Measurements from ENCODE around the gene COG4.
A peak's percentile ranks its signal among the peaks of the same experiment; 100 is the strongest.

COG4 gene

GRCh38 chr16:70510216-70510615 is 13.1 kb downstream of the COG4 start:
- H3K4me1 ChIP-seq, result peaks cover 6% of the 10 kb centered on the region
- no peak for TF ChIP-seq Cebpa-rat (IDR thresholded peaks at IDR 0.05)
- H3K4me2 ChIP-seq, result no peak overlapping the region
- no peaks in the 10 kb centered on the region for H3K27me3 ChIP-seq
- no peaks in the 10 kb centered on the region for H4K20me1 ChIP-seq
- peaks cover 96% of the 10 kb centered on the region for H3K36me3 ChIP-seq
- no peak overlapping the region for H3K27ac ChIP-seq
- no peaks in the 10 kb centered on the region for H3K9me3 ChIP-seq
- no peak overlapping the region for H3K4me3 ChIP-seq
- no peak overlapping the region; the same call in 1 of the 2 replicates for H3K9ac ChIP-seq

GRCh38 chr16:70508752-70509151 is 14.6 kb downstream of the COG4 start:
- no peak for TF ChIP-seq Cebpa-rat (IDR thresholded peaks at IDR 0.05)
- no peak overlapping the region for H3K27ac ChIP-seq
- H3K4me3 ChIP-seq, result no peak overlapping the region
- no peaks in the 10 kb centered on the region for H4K20me1 ChIP-seq
- peak overlapping the region; percentile 25 for H3K4me2 ChIP-seq
- no peaks in the 10 kb centered on the region for H3K9me3 ChIP-seq
- no peak overlapping the region for H3K9ac ChIP-seq
- no peaks in the 10 kb centered on the region for H3K27me3 ChIP-seq
- H3K4me1 ChIP-seq, result peaks cover 6% of the 10 kb centered on the region
- H3K36me3 ChIP-seq, result peaks cover 92% of the 10 kb centered on the region

GRCh38 chr16:70496513-70496912 is 26.8 kb downstream of the COG4 start:
- Histone ChIP-seq H3K9ac (no peak overlapping the region), H3K4me2 (no peak overlapping the region), H4K20me1 (no peaks in the 10 kb centered on the region), H3K9me3 (no peaks in the 10 kb centered on the region), H3K36me3 (peaks cover 95% of the 10 kb centered on the region), H3K4me3 (no peak overlapping the region), H3K4me1 (peaks cover 7% of the 10 kb centered on the region), H3K27ac (no peak overlapping the region), H3K27me3 (no peaks in the 10 kb centered on the region)
- no peak for TF ChIP-seq Cebpa-rat (IDR thresholded peaks at IDR 0.05)

- peaks cover 16% of the 10 kb centered on the region for H3K4me1 ChIP-seq
- H3K9me3 ChIP-seq, result no peaks in the 10 kb centered on the region
- H3K4me2 ChIP-seq, result no peak overlapping the region
- no peak overlapping the region for H3K4me3 ChIP-seq
- no peak overlapping the region for H3K9ac ChIP-seq
- no peaks in the 10 kb centered on the region for H3K27me3 ChIP-seq
- TF ChIP-seq Cebpa-rat (IDR thresholded peaks at IDR 0.05), result no peak
- no peak overlapping the region for H3K27ac ChIP-seq
- H3K36me3 ChIP-seq, result peaks cover 89% of the 10 kb centered on the region
- H4K20me1 ChIP-seq, result no peaks in the 10 kb centered on the region
Measured at GRCh38 chr16:70495425-70496182, 27.8 kb downstream of the COG4 start.

GRCh38 chr16:70494777-70495176 is 28.6 kb downstream of the COG4 start:
- Histone ChIP-seq H3K4me2 (no peak overlapping the region), H3K9me3 (no peaks in the 10 kb centered on the region), H3K27me3 (no peaks in the 10 kb centered on the region), H4K20me1 (no peaks in the 10 kb centered on the region), H3K9ac (no peak overlapping the region), H3K4me1 (peaks cover 24% of the 10 kb centered on the region), H3K4me3 (no peak overlapping the region), H3K36me3 (peaks cover 84% of the 10 kb centered on the region), H3K27ac (no peak overlapping the region)
- no peak for TF ChIP-seq Cebpa-rat (IDR thresholded peaks at IDR 0.05)

- peaks cover 25% of the 10 kb centered on the region for H3K4me1 ChIP-seq
- H3K36me3 ChIP-seq, result peaks cover 82% of the 10 kb centered on the region
Measured at GRCh38 chr16:70494202-70494770, 29.1 kb downstream of the COG4 start.

GRCh38 chr16:70493802-70494201 is 29.6 kb downstream of the COG4 start:
- Histone ChIP-seq H3K36me3 (peaks cover 79% of the 10 kb centered on the region), H4K20me1 (no peaks in the 10 kb centered on the region), H3K9me3 (no peaks in the 10 kb centered on the region), H3K4me3 (no peak overlapping the region), H3K27ac (no peak overlapping the region), H3K4me2 (no peak overlapping the region), H3K27me3 (no peaks in the 10 kb centered on the region), H3K4me1 (peaks cover 25% of the 10 kb centered on the region), H3K9ac (no peak overlapping the region)
- no peak for TF ChIP-seq Cebpa-rat (IDR thresholded peaks at IDR 0.05)

More at GRCh38 chr16:70494202-70494770, 29.1 kb downstream of the COG4 start:
- no peaks in the 10 kb centered on the region for H4K20me1 ChIP-seq
- no peaks in the 10 kb centered on the region for H3K27me3 ChIP-seq
- no peaks in the 10 kb centered on the region for H3K9me3 ChIP-seq
- H3K4me3 ChIP-seq, result no peak overlapping the region
- no peak overlapping the region for H3K9ac ChIP-seq
- H3K27ac ChIP-seq, result no peak overlapping the region
- TF ChIP-seq Cebpa-rat (IDR thresholded peaks at IDR 0.05), result no peak
- H3K4me2 ChIP-seq, result no peak overlapping the region

- H3K9me3 ChIP-seq, result no peaks in the 10 kb centered on the region
- no peaks in the 10 kb centered on the region for H3K27me3 ChIP-seq
- H3K36me3 ChIP-seq, result peaks cover 78% of the 10 kb centered on the region
- peaks cover 25% of the 10 kb centered on the region for H3K4me1 ChIP-seq
- H3K27ac ChIP-seq, result 0 out of 2 replicates have a peak overlapping the region, but pooled peaks have one; percentile 11
- peak overlapping the region; percentile 52 for H3K4me2 ChIP-seq
- no peak overlapping the region for H3K9ac ChIP-seq
- no peak for TF ChIP-seq Cebpa-rat (IDR thresholded peaks at IDR 0.05)
- H3K4me3 ChIP-seq, result no peak overlapping the region
- H4K20me1 ChIP-seq, result no peaks in the 10 kb centered on the region
Measured at GRCh38 chr16:70490261-70490660, 33.1 kb downstream of the COG4 start.

- Histone ChIP-seq H3K4me1 (peaks cover 18% of the 10 kb centered on the region), H3K4me3 (no peak overlapping the region), H3K4me2 (no peak overlapping the region), H3K27ac (no peak overlapping the region), H3K9me3 (no peaks in the 10 kb centered on the region), H3K36me3 (peaks cover 74% of the 10 kb centered on the region), H3K9ac (no peak overlapping the region), H4K20me1 (no peaks in the 10 kb centered on the region), H3K27me3 (no peaks in the 10 kb centered on the region)
- TF ChIP-seq Cebpa-rat (IDR thresholded peaks at IDR 0.05), result no peak
Measured at GRCh38 chr16:70484867-70485266, 38.5 kb downstream of the COG4 start.

- Histone ChIP-seq H3K4me1 (peaks cover 17% of the 10 kb centered on the region), H3K27ac (peak overlapping the region; percentile 43; the same call in 1 of the 2 replicates), H3K4me2 (peak overlapping the region; percentile 39), H3K4me3 (no peak overlapping the region), H4K20me1 (no peaks in the 10 kb centered on the region), H3K9ac (no peak overlapping the region), H3K36me3 (peaks cover 79% of the 10 kb centered on the region), H3K9me3 (no peaks in the 10 kb centered on the region), H3K27me3 (no peaks in the 10 kb centered on the region)
- TF ChIP-seq Cebpa-rat (IDR thresholded peaks at IDR 0.05), result no peak
Measured at GRCh38 chr16:70483426-70483825, 39.9 kb downstream of the COG4 start.

All from BLaER1 (cell line).